H1 (cell line): ENCODE measurements around the gene CENPX.

Source experiments
- CHD2 ChIP-seq: IDR thresholded peaks from 2 replicates; pipeline ENCODE4 v1.6.1; 2012; ENCODE audit warnings: low read length, improper control_type of control experiment
- CTCF ChIP-seq, 3 experiments: IDR thresholded peaks; 1 replicate in 2 of 3; 2 replicates in 1 of 3; pipeline versions ENCODE4 v1.5.1 to v1.6.1; 2011; ENCODE audit warnings: low read length in 3 of 3, mild to moderate bottlenecking in 3 of 3, inconsistent platforms in 2 of 3, low read depth in 1 of 3, moderate library complexity in 1 of 3; ENCODE audit not compliant: insufficient read depth in 1 of 3; ENCODE audit errors: control extremely low read depth in 1 of 3
- E2F6 ChIP-seq: IDR thresholded peaks from 2 replicates; pipeline ENCODE4 v1.6.1; 2012; ENCODE audit warnings: inconsistent platforms
- EP300 ChIP-seq, 2 experiments: IDR thresholded peaks; 1 replicate in 1 of 2; 2 replicates in 1 of 2; pipeline ENCODE4 v1.6.1; 2011 to 2012; ENCODE audit warnings: low read depth in 2 of 2, low read length in 2 of 2, mild to moderate bottlenecking in 2 of 2, borderline replicate concordance in 1 of 2, inconsistent platforms in 1 of 2, moderate library complexity in 1 of 2
- FOSL1 ChIP-seq: IDR thresholded peaks from 2 replicates; pipeline ENCODE4 v1.6.1; 2011; ENCODE audit warnings: mild to moderate bottlenecking, low read depth, low read length, moderate library complexity; ENCODE audit not compliant: insufficient read depth
- POLR2A ChIP-seq, 2 experiments: IDR thresholded peaks; 1 replicate in 1 of 2; 2 replicates in 1 of 2; pipeline ENCODE4 v1.6.1; 2011; ENCODE audit warnings: low read depth in 2 of 2, low read length in 2 of 2, mild to moderate bottlenecking in 2 of 2; ENCODE audit errors: control extremely low read depth in 1 of 2
- SIN3A ChIP-seq, 2 experiments: IDR thresholded peaks in 1 of 2; conservative IDR thresholded peaks in 1 of 2; 2 replicates each; pipeline ENCODE4 v1.6.1; 2011 to 2012; ENCODE audit warnings: low read length in 2 of 2, improper control_type of control experiment in 1 of 2, low read depth in 1 of 2, mild to moderate bottlenecking in 1 of 2
- TAF1 ChIP-seq: IDR thresholded peaks from 2 replicates; pipeline ENCODE4 v1.6.1; 2011; ENCODE audit warnings: mild to moderate bottlenecking, low read depth, low read length
- TCF12 ChIP-seq: IDR thresholded peaks from 2 replicates; pipeline ENCODE4 v1.6.1; 2011; ENCODE audit warnings: low read depth, mild to moderate bottlenecking, low read length

GRCh38 chr17:82012261-82012639, 10.4 kb downstream of the CENPX start:
- TF ChIP-seq CTCF (IDR thresholded peaks at IDR 0.05; ENCODE audit: control extremely low read depth in 1 of 3, insufficient read depth in 1 of 3, low read depth in 1 of 3, low read length in 3 of 3) = no peak
- TF ChIP-seq EP300 (IDR thresholded peaks at IDR 0.05; ENCODE audit: borderline replicate concordance in 1 of 2, low read depth in 2 of 2, low read length in 2 of 2) = no peak
- TF ChIP-seq FOSL1 = no peak
- no peak for TF ChIP-seq TAF1
- no peak for TF ChIP-seq CHD2
- TF ChIP-seq TCF12 = no peak
- no peak for TF ChIP-seq SIN3A (conservative IDR thresholded peaks at IDR 0.05 in 1 of 2, IDR thresholded peaks at IDR 0.05 in 1 of 2; ENCODE audit: low read depth in 1 of 2, low read length in 2 of 2)
- TF ChIP-seq POLR2A (IDR thresholded peaks at IDR 0.05; ENCODE audit: control extremely low read depth in 1 of 2, low read depth in 2 of 2, low read length in 2 of 2) = no peak
- TF ChIP-seq E2F6 = no peak
